ENCODE data around the gene SNAPC2. TPM values are rescaled to one million over a fixed set of nuclear protein-coding genes. Genes with fewer than 3 reads are reported as not detected.

The SNAPC2 gene
- total and polyA plus RNA-seq, 2 of the 13 experiments (the other 11 are each of a cell fraction or from before 2014, with no cell fraction given), result 10.2 to 12.7 TPM

- ATAC-seq (no peak), FAIRE-seq (no peak), DNase-seq (ENCODE audit: low spot score) (no peak)
- peaks cover 34% of the 10 kb centered on the region for H3K4me1 ChIP-seq (ENCODE audit: insufficient read depth, low read length)
- no peak overlapping the region for H3K4me3 ChIP-seq (replicated peaks in 1 of 3; ENCODE audit: insufficient read depth in 1 of 3, low read depth in 2 of 3, low read length in 3 of 3)
- no peaks in the 10 kb centered on the region for H4K20me1 ChIP-seq (ENCODE audit: insufficient read depth, low read length)
- no peaks in the 10 kb centered on the region for H3K79me2 ChIP-seq (ENCODE audit: insufficient read depth, low read length)
- no peaks in the 10 kb centered on the region for H3K36me3 ChIP-seq (replicated peaks in 1 of 2; ENCODE audit: control insufficient read depth in 1 of 2, insufficient read depth in 2 of 2, low read length in 2 of 2)
- no peak overlapping the region for H3K9ac ChIP-seq (ENCODE audit: insufficient read depth, low read depth, low read length)
- ChIA-PET CTCF (ENCODE audit: low intra/inter-chr PET ratio, low total read pairs) (no interaction called here), POLR2A (interaction anchor here (0.7 kb wide), 1 partner anchor 379 kb away, joined by 3 read pairs; no protein-coding TSS in a partner anchor)
- no peaks in the 10 kb centered on the region; a peak in 1 of 5 replicates for H3K27me3 ChIP-seq (ENCODE audit: control insufficient read depth in 1 of 2, insufficient read depth in 2 of 2, low read length in 2 of 2)
- in situ Hi-C loops (cut with HindIII; ENCODE audit: extremely low pct_ligation_motif_present, low pct_unique_long_range_greater_than_20kb), result no loop called here
- H3K9me3 ChIP-seq (ENCODE audit: low read length), result no peaks in the 10 kb centered on the region
- 40% methylated on average over 4 of the region's 4 CpGs for WGBS (ENCODE audit: low lambda C conversion rate)
- intact Hi-C loops (cut with micrococcal nuclease; ENCODE audit: unreplicated experiment), result no loop called here
- TF ChIP-seq ZSCAN9 (CRISPR knock-in tag; IDR thresholded peaks at IDR 0.05; ENCODE audit: borderline replicate concordance), result no peak
- TF ChIP-seq ZNF549 (CRISPR knock-in tag; IDR thresholded peaks at IDR 0.05), result no peak
- TF ChIP-seq GATAD2A (CRISPR knock-in tag; IDR thresholded peaks at IDR 0.05), result no peak
- peak; percentile 88 for TF ChIP-seq ZEB1 (IDR thresholded peaks at IDR 0.05; ENCODE audit: insufficient replicate concordance, low read depth)
- no TSS peak for BruUV-seq (replicated peaks)
- no peak overlapping the region for H3K27ac ChIP-seq (ENCODE audit: extremely low read length, insufficient read depth, low read length)
- H2AFZ ChIP-seq (ENCODE audit: low read length), result no peak overlapping the region
- H3K4me2 ChIP-seq (ENCODE audit: low read depth, low read length), result no peak overlapping the region
Observed at GRCh38 chr19:7883105-7883504, 37.0 kb upstream of the SNAPC2 start.

GRCh38 chr19:7883796-7884570 is 36.2 kb upstream of the SNAPC2 start:
- Histone ChIP-seq H3K4me2 (ENCODE audit: low read depth, low read length) (no peak overlapping the region), H3K36me3 (replicated peaks in 1 of 2; ENCODE audit: control insufficient read depth in 1 of 2, insufficient read depth in 2 of 2, low read length in 2 of 2) (no peaks in the 10 kb centered on the region), H3K9me3 (ENCODE audit: low read length) (no peaks in the 10 kb centered on the region), H3K4me3 (replicated peaks in 1 of 3; ENCODE audit: insufficient read depth in 1 of 3, low read depth in 2 of 3, low read length in 3 of 3) (no peak overlapping the region), H3K27ac (ENCODE audit: extremely low read length, insufficient read depth, low read length) (no peak overlapping the region), H3K4me1 (ENCODE audit: insufficient read depth, low read length) (peaks cover 32% of the 10 kb centered on the region), H2AFZ (ENCODE audit: low read length) (no peak overlapping the region), H3K79me2 (ENCODE audit: insufficient read depth, low read length) (peaks cover 3% of the 10 kb centered on the region), H3K27me3 (ENCODE audit: control insufficient read depth in 1 of 2, insufficient read depth in 2 of 2, low read length in 2 of 2) (no peaks in the 10 kb centered on the region; a peak in 1 of 5 replicates), H3K9ac (ENCODE audit: insufficient read depth, low read depth, low read length) (no peak overlapping the region), H4K20me1 (ENCODE audit: insufficient read depth, low read length) (no peaks in the 10 kb centered on the region)
- intact Hi-C loops (cut with micrococcal nuclease; ENCODE audit: unreplicated experiment), result no loop called here
- BruUV-seq (replicated peaks), result no TSS peak
- ChIA-PET CTCF (ENCODE audit: low intra/inter-chr PET ratio, low total read pairs) (no interaction called here), POLR2A (no interaction called here)
- no peak for DNase-seq (ENCODE audit: low spot score)
- no peak for FAIRE-seq
- WGBS (ENCODE audit: low lambda C conversion rate), result 21% methylated on average over 2 of the region's 2 CpGs
- no peak for ATAC-seq
- in situ Hi-C loops (cut with HindIII; ENCODE audit: extremely low pct_ligation_motif_present, low pct_unique_long_range_greater_than_20kb), result no loop called here
- no peak for TF ChIP-seq THAP11 (CRISPR knock-in tag; IDR thresholded peaks at IDR 0.05)
- no peak for TF ChIP-seq HNF1B (CRISPR knock-in tag; IDR thresholded peaks at IDR 0.05)
